T-helper 2 cell treated with Interferon-gamma antibody and Interleukin-4, amounts not matched to agents 5 μg/mL and 100 μg/mL, for 36 hours (primary cell): Measurements from ENCODE around the gene SUV39H2.
"Not testable (repeated sequence)": the region's sequence is repeated elsewhere in the genome, so short reads cannot be mapped to it uniquely, and the experiment has no call there.

Source experiments
- DNase-seq: peaks from one replicate; pipeline ENCODE4 v3.0.0; 2021; ENCODE audit warnings: low spot score
- H3K27ac Mint-ChIP-seq: one replicate; pipeline ENCODE4 v1.8.0; 2021; ENCODE audit warnings: mild to moderate bottlenecking, mixed read lengths
- H3K27me3 Mint-ChIP-seq: one replicate; pipeline ENCODE4 v1.8.0; 2021; ENCODE audit warnings: low read depth, mixed read lengths
- H3K36me3 Mint-ChIP-seq: one replicate; pipeline ENCODE4 v1.8.0; 2021; ENCODE audit warnings: low read depth, mixed read lengths
- H3K4me1 Mint-ChIP-seq: one replicate; pipeline ENCODE4 v1.8.0; 2021; ENCODE audit warnings: low read depth, mixed read lengths
- H3K4me3 Mint-ChIP-seq: one replicate; pipeline ENCODE4 v1.8.0; 2022; ENCODE audit warnings: mild to moderate bottlenecking, moderate library complexity, mixed read lengths
- H3K9me3 Mint-ChIP-seq: one replicate; pipeline ENCODE4 v1.8.0; 2021; ENCODE audit warnings: mixed read lengths

The SUV39H2 gene

DNA sequence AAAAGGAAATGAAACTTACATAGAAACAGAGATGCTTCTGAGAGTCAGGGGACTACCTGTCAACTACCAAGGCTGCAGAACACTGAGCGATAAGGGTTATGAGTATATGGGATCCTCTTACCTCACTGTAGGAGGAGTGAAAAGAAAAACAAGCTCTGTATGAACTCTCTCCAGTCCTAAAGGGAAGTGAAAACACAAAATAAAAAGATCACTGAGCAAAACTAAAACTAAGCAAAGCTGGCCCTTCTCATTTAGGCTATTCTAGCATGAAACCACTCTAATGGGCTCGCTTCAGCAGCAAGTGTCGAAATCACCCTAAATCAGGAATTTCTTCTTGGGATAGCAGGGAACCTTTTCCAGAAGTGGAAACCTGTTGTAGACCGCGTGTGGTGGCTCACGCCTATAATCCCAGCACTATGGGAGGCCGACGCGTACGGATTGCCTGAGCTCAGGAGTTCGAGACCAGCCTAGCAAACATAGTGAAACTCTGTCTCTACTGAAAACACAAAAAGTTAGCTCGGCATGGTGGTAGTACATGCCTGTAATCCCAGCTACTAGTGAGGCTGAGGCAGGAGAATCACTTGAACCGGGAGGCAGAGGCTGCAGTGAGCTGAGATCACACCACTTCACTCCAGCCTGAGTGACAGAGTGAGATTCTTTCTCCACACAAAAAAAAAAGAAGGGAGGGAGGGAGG is 48.2 kb downstream of the SUV39H2 start:
- Mint-ChIP-seq H3K27ac (no peak overlapping the region), H3K36me3 (peaks cover 72% of the 10 kb centered on the region), H3K27me3 (no peaks in the 10 kb centered on the region), H3K4me3 (no peak overlapping the region), H3K9me3 (no peaks in the 10 kb centered on the region), H3K4me1 (peaks cover 2% of the 10 kb centered on the region)
- no peak for DNase-seq

DNA sequence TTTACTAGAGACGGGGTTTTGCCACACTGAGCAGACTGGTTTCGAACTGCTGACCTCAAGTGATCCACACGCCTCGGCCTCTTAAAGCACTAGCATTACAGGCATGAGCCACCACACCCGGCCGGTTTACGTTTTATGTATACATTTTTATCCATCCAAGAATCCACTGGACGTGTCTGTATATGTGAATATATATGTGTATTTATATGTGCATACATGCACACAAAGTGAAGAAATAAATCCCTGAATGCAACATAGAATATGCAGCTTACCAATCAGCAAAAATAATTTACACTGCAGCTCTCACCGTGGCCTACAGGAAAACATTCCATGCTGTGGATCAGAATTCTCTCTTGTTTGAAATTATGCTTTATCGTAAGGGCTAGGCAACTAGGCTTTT is 51.9 kb downstream of the SUV39H2 start:
- Mint-ChIP-seq H3K9me3 (no peaks in the 10 kb centered on the region), H3K36me3 (peaks cover 65% of the 10 kb centered on the region), H3K4me1 (peaks cover 2% of the 10 kb centered on the region), H3K27ac (no peak overlapping the region), H3K4me3 (no peak overlapping the region), H3K27me3 (no peaks in the 10 kb centered on the region)
- no peak for DNase-seq

DNA sequence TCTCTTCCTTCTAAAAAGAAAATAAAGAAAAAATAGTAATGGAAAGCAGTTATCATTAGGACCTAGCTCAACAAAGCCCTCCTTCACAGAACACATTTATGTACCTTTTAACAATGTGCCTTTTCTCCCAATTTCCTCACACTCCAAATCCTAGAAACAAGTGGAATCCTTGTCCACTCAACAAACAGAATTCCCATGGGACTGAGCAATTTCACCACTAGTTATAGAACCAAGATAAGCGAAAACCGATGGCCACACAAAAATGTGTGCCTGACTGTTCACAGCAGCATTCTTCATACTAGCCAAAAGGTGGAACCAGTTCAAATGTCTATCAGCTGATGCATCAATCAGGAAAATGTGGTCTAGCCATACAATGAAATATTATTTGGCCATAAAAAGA is 57.9 kb downstream of the SUV39H2 start:
- peaks cover 5% of the 10 kb centered on the region for H3K4me1 Mint-ChIP-seq
- H3K36me3 Mint-ChIP-seq: peaks cover 49% of the 10 kb centered on the region
- DNase-seq: no peak
- H3K27ac Mint-ChIP-seq: no peak overlapping the region
- H3K9me3 Mint-ChIP-seq: no peaks in the 10 kb centered on the region
- no peaks in the 10 kb centered on the region for H3K27me3 Mint-ChIP-seq
- H3K4me3 Mint-ChIP-seq: no peak overlapping the region

DNA sequence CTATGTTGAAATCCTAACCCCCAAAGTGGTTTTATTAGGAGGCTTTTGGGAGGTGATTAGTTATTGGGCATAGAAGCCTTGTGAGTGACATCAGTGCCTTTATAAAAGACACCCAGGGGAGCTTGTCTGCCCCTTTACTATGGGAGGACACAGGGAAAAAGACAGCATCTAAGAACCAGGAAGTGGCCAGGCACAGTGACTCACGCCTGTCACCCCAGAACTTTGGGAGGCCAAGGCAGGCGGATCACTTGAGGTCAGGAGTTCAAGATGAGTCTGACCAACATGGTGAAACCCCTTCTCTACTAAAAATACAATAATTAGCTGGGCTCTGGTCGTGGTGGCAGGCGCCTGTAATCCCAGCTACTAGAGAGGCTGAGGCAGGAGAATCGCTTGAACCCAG is 60.3 kb downstream of the SUV39H2 start:
- H3K27ac Mint-ChIP-seq: peak overlapping the region; percentile 17
- H3K36me3 Mint-ChIP-seq: peaks cover 38% of the 10 kb centered on the region
- H3K27me3 Mint-ChIP-seq, H3K9me3 Mint-ChIP-seq, H3K4me3 Mint-ChIP-seq: not testable (repeated sequence)
- peaks cover 14% of the 10 kb centered on the region for H3K4me1 Mint-ChIP-seq
- peak; percentile 47 for DNase-seq

GRCh38 chr10:14942147-14942949 is 63.7 kb downstream of the SUV39H2 start:
- Mint-ChIP-seq H3K4me1 (peaks cover 14% of the 10 kb centered on the region), H3K36me3 (peaks cover 40% of the 10 kb centered on the region), H3K27ac (peak overlapping the region; percentile 23)
- H3K9me3 Mint-ChIP-seq, DNase-seq, H3K4me3 Mint-ChIP-seq, H3K27me3 Mint-ChIP-seq: not testable (repeated sequence)

DNA sequence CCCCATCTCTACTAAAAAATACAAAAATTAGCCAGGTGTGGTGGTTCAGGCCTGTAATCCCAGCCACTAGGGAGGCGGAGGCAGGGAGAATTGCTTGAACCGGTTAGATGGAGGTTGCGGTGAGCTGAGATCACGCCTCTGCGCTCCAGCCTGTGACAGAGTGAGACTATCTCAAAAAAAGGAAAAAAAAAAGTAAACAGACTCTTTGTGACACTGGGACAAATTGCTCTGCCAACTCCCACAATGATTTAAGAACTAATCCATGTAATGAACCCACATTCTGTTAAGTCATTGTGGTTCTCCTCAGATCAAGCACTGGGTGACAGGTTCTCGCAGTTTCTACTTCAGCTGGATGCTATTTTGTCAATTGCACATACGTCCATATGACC is 64.3 kb downstream of the SUV39H2 start:
- not testable (repeated sequence) for DNase-seq, H3K9me3 Mint-ChIP-seq, H3K4me3 Mint-ChIP-seq, H3K27me3 Mint-ChIP-seq, H3K27ac Mint-ChIP-seq
- Mint-ChIP-seq H3K36me3 (peaks cover 41% of the 10 kb centered on the region), H3K4me1 (peaks cover 14% of the 10 kb centered on the region)

- H3K27ac Mint-ChIP-seq: no peak overlapping the region
- no peaks in the 10 kb centered on the region for H3K9me3 Mint-ChIP-seq
- no peaks in the 10 kb centered on the region for H3K27me3 Mint-ChIP-seq
- H3K4me1 Mint-ChIP-seq: peaks cover 16% of the 10 kb centered on the region
- DNase-seq: no peak
- H3K36me3 Mint-ChIP-seq: peaks cover 50% of the 10 kb centered on the region
- no peak overlapping the region for H3K4me3 Mint-ChIP-seq
Observed at GRCh38 chr10:14945108-14945507, 66.4 kb downstream of the SUV39H2 start.

DNA sequence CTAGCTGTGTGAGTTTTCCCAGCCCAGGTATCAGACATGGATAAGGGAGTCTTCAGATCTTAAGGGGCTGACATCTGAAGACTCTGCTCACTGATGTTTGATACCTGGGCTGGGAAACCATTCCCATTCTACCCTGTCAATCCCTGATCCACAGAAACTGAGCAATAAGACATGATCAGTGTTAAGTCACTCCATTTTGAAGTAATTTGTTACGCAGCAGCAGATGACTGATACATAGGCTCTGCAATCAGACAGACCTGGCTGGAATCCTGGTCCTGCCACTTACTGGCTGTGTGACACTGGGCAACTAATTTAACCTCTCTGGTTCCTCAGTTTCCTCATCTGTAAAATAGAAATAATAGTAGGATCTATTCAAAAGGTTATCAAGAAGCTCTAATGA is 68.6 kb downstream of the SUV39H2 start:
- DNase-seq: no peak
- Mint-ChIP-seq H3K27me3 (no peaks in the 10 kb centered on the region), H3K36me3 (peaks cover 59% of the 10 kb centered on the region), H3K4me1 (peaks cover 28% of the 10 kb centered on the region), H3K27ac (no peak overlapping the region), H3K9me3 (no peaks in the 10 kb centered on the region), H3K4me3 (no peak overlapping the region)

GRCh38 chr10:14949291-14949690 is 70.6 kb downstream of the SUV39H2 start:
- DNase-seq: no peak
- Mint-ChIP-seq H3K9me3 (no peaks in the 10 kb centered on the region), H3K36me3 (peaks cover 58% of the 10 kb centered on the region), H3K4me3 (peak overlapping the region; percentile 54), H3K27ac (no peak overlapping the region), H3K4me1 (peaks cover 32% of the 10 kb centered on the region), H3K27me3 (no peaks in the 10 kb centered on the region)

DNA sequence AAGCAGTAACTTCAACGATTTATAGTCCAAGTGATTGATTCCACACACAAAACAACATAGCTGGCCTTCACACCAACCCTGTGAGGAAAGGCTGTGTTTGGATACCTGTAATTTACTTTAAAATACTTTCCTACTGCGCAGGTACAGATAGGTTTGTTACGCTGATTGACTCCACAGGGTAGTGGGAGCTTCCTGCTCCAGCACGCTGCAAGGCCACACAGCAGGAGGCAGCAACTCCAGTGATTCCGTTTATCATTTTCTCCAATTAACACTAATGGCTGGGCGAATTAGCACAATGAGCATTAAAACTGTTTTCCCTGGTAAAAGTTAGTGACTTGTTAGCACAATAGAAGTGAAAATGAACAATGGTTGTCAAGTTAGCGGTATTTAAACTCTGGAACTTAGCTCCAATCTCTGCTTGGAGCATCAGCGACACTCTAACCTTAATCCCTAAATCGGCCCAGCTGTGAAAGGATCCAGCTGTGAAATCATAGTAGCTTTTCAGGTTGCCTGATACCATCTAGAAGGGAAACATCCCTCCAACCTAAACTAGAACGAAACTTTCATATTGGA is 74.3 kb downstream of the SUV39H2 start:
- no peak for DNase-seq
- Mint-ChIP-seq H3K4me1 (peaks cover 43% of the 10 kb centered on the region), H3K27ac (peak overlapping the region; percentile 97), H3K9me3 (no peaks in the 10 kb centered on the region), H3K4me3 (peak overlapping the region; percentile 91), H3K36me3 (peaks cover 36% of the 10 kb centered on the region), H3K27me3 (no peaks in the 10 kb centered on the region)

DNA sequence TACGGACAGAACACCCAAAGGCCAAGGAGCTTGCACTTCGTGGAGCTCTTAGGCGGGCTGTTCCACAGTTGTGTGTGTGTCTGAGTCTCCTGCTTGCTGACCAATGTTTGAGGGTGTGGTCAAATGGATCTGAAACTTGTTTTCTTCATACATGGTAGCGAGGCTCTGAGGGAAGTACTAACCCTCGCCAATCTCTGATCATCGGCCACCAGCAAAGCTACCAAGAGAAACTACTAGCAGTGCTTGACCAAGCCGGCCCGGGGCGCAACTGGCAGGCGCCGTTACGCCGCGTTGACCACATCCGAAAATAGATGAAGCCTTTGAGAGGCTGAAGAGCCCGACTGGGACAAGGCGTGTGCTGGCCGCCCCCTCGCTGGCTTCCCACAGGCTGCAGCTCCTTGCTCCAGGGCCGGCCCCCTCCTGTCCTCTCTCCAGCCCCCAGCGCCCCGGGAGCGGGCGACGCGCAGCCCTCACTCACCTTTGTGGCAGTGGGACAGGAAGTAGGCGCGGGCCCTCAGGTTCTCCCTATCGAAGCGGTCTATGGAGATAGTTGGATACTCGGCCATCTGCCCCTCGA is 74.8 kb downstream of the SUV39H2 start:
- Mint-ChIP-seq H3K9me3 (no peaks in the 10 kb centered on the region), H3K27me3 (no peaks in the 10 kb centered on the region), H3K27ac (peak overlapping the region; percentile 97), H3K4me1 (peaks cover 44% of the 10 kb centered on the region), H3K4me3 (peak overlapping the region; percentile 91), H3K36me3 (peaks cover 31% of the 10 kb centered on the region)
- DNase-seq: peak; percentile 17
